K562 (cell line): ENCODE measurements around the gene CAPN5. TPM values are rescaled to one million over a fixed set of nuclear protein-coding genes. Genes with fewer than 3 reads are reported as not detected.

Source experiments
- ATAC-seq: fragments of 200-7000 bp; cut with Tn5 transposase; 3 replicates; pipeline ENCODE4 v1.9.1; 2020; ENCODE audit warnings: moderate library complexity
- BruUV-seq: library from RNA; stranded (reverse); fragments of 400-500 nt; replicated peaks from 2 replicates; lab custom pipeline; 2021; lab: Mats Ljungman, UMichigan
- CTCF ChIA-PET: fragments of 300-600 bp; formaldehyde crosslinking; extraction: SDS; loops from one replicate; lab custom pipeline; 2021; ENCODE audit warnings: low intra/inter-chr PET ratio; lab: Yijun Ruan, JAX
- POLR2A ChIA-PET: fragments of 300-600, 350-650 bp; sonication (Branson Sonifier 250); formaldehyde crosslinking; extraction: SDS; loops from one replicate; lab custom pipeline; 2021; ENCODE audit warnings: antibody characterized with exemption, inconsistent platforms; lab: Yijun Ruan, JAX
- DNase-seq, 4 experiments: peaks; one replicate each; pipeline versions ENCODE4 v3.0.0 to v3.0.0-alpha.2; 2011 to 2018; ENCODE audit warnings: low spot score in 3 of 4, mixed read lengths in 3 of 4; ENCODE audit errors: extremely low read depth in 1 of 4
- FAIRE-seq: peaks from 2 replicates; lab custom pipeline; 2011; peaks lifted over from hg19 to GRCh38; lab: Jason Lieb, UNC
- H2AFZ ChIP-seq: 2 replicates; pipeline ENCODE4 v1.6.0; 2011; ENCODE audit warnings: low read depth, low read length, control low read depth, inconsistent platforms
- H3K27ac ChIP-seq: fragments of 200-600 bp; 3 replicates; pipeline ENCODE4 v1.8.0; 2011; ENCODE audit warnings: low read depth, mild to moderate bottlenecking, control low read depth, inconsistent platforms, low read length, moderate library complexity, mixed read lengths; ENCODE audit errors: extremely low read depth
- H3K27me3 ChIP-seq, 2 experiments: fragments of 300-600 bp in 1 of 2; 2 replicates in 1 of 2; 3 replicates in 1 of 2; pipeline versions ENCODE4 v1.6.0 to v1.8.0; 2011; ENCODE audit warnings: inconsistent platforms in 2 of 2, low read length in 2 of 2, mild to moderate bottlenecking in 1 of 2, mixed read lengths in 1 of 2, moderate library complexity in 1 of 2; ENCODE audit not compliant: control insufficient read depth in 2 of 2, insufficient read depth in 2 of 2
- H3K36me3 ChIP-seq: fragments of 300-600 bp; 3 replicates; pipeline ENCODE4 v1.8.0; 2011; ENCODE audit warnings: mild to moderate bottlenecking, low read length, inconsistent platforms; ENCODE audit not compliant: control insufficient read depth, insufficient read depth
- H3K4me1 ChIP-seq, 2 experiments: fragments of 200-600 bp in 1 of 2; replicated peaks in 1 of 2; 2 replicates in 1 of 2; 3 replicates in 1 of 2; pipeline versions ENCODE4 v1.5.1 to v1.8.0; 2011; ENCODE audit warnings: inconsistent platforms in 2 of 2, low read length in 2 of 2, mild to moderate bottlenecking in 1 of 2, mixed read lengths in 1 of 2, moderate library complexity in 1 of 2; ENCODE audit not compliant: control insufficient read depth in 2 of 2, insufficient read depth in 2 of 2
- H3K4me2 ChIP-seq: 2 replicates; pipeline ENCODE4 v1.6.1; 2011; ENCODE audit warnings: low read length, control low read depth, inconsistent platforms, mixed read lengths; ENCODE audit not compliant: insufficient read depth
- H3K4me3 ChIP-seq: fragments of 200-600 bp; sonication (generic), shearing (Covaris generic); 2 replicates; pipeline ENCODE4 v1.5.1; 2016; ENCODE audit warnings: control low read depth, inconsistent platforms
- H3K79me2 ChIP-seq: fragments of 200-600 bp; 3 replicates; pipeline ENCODE4 v1.8.0; 2011; ENCODE audit warnings: low read length, inconsistent platforms; ENCODE audit not compliant: control insufficient read depth, insufficient read depth
- H3K9ac ChIP-seq, 2 experiments: 2 replicates each; pipeline versions ENCODE4 v1.6.0 to v1.6.1; 2011; ENCODE audit warnings: low read depth in 2 of 2, low read length in 2 of 2, control low read depth in 1 of 2, inconsistent platforms in 1 of 2, mild to moderate bottlenecking in 1 of 2, mixed read lengths in 1 of 2; ENCODE audit not compliant: insufficient read depth in 1 of 2
- H3K9me1 ChIP-seq: one replicate; pipeline ENCODE4 v1.6.0; 2011; ENCODE audit warnings: inconsistent platforms, mild to moderate bottlenecking, low read length, moderate library complexity; ENCODE audit not compliant: control insufficient read depth, insufficient read depth
- H3K9me3 ChIP-seq: replicated peaks from 2 replicates; pipeline ENCODE4 v1.5.1; 2011; ENCODE audit warnings: low read depth, low read length, inconsistent platforms; ENCODE audit not compliant: control insufficient read depth, insufficient read depth
- H4K20me1 ChIP-seq: replicated peaks from 2 replicates; pipeline ENCODE4 v1.6.1; 2011; ENCODE audit warnings: low read length, inconsistent platforms, mixed read lengths; ENCODE audit not compliant: control insufficient read depth, insufficient read depth
- ARHGAP35 ChIP-seq: fragments of 450-650 bp; IDR thresholded peaks from 2 replicates; pipeline ENCODE4 v1.6.1; 2018; ENCODE audit not compliant: partially characterized antibody
- ATF4 ChIP-seq: fragments of 450-650 bp; formaldehyde crosslinking; IDR thresholded peaks from 2 replicates; pipeline ENCODE4 v1.4.0; 2022; ENCODE audit warnings: mild to moderate bottlenecking, moderate library complexity
- FOXJ3 ChIP-seq: sonication (generic); formaldehyde crosslinking; IDR thresholded peaks from 2 replicates; pipeline ENCODE4 v1.4.0; 2020; ENCODE audit warnings: mild to moderate bottlenecking, missing genetic modification reagents
- HCFC1 ChIP-seq: IDR thresholded peaks from 2 replicates; pipeline ENCODE4 v1.6.1; 2012; ENCODE audit warnings: low read depth, low read length, improper control_type of control experiment
- KDM4B ChIP-seq, 2 experiments: fragments of 450-650 bp in 1 of 2; sonication (generic) in 1 of 2; IDR thresholded peaks; 2 replicates each; pipeline ENCODE4 v1.6.1; 2016 to 2017; ENCODE audit warnings: borderline replicate concordance in 2 of 2, antibody characterized with exemption in 1 of 2, low read depth in 1 of 2, mild to moderate bottlenecking in 1 of 2
- LARP7 ChIP-seq: fragments of 450-650 bp; IDR thresholded peaks from 2 replicates; pipeline ENCODE4 v1.6.1; 2016
- NFIX ChIP-seq: fragments of 250-450 bp; sonication (Bioruptor Pico); IDR thresholded peaks from 2 replicates; pipeline ENCODE4 v1.4.0; 2020; ENCODE audit warnings: low read depth, mild to moderate bottlenecking, moderate library complexity
- NR2F6 ChIP-seq: fragments of 450-650 bp; formaldehyde crosslinking; IDR thresholded peaks from 2 replicates; pipeline ENCODE4 v1.4.0; 2020; ENCODE audit warnings: mild to moderate bottlenecking
- PBX2 ChIP-seq, 2 experiments: IDR thresholded peaks in 1 of 2; conservative IDR thresholded peaks in 1 of 2; 2 replicates each; pipeline ENCODE4 v1.6.1; 2016; ENCODE audit warnings: low read depth in 2 of 2, mild to moderate bottlenecking in 1 of 2, missing compliant biosample characterization in 1 of 2, missing genetic modification characterization in 1 of 2, moderate library complexity in 1 of 2
- PYGO2 ChIP-seq: fragments of 450-650 bp; IDR thresholded peaks from 2 replicates; pipeline ENCODE4 v1.6.1; 2016; ENCODE audit warnings: mild to moderate bottlenecking, missing genetic modification characterization, moderate library complexity, missing compliant biosample characterization
- RAD21 ChIP-seq, 2 experiments: fragments of 250-450 bp in 1 of 2; fragments of 450-650 bp in 1 of 2; sonication (Bioruptor Pico) in 1 of 2; formaldehyde crosslinking in 1 of 2; IDR thresholded peaks in 1 of 2; conservative IDR thresholded peaks in 1 of 2; 2 replicates each; pipeline versions ENCODE4 v1.4.0 to v1.8.0; 2020 to 2022; ENCODE audit warnings: mild to moderate bottlenecking in 2 of 2, moderate library complexity in 1 of 2
- RFX5 ChIP-seq: IDR thresholded peaks from 2 replicates; pipeline ENCODE4 v1.6.1; 2011; ENCODE audit warnings: low read depth, mild to moderate bottlenecking, improper control_type of control experiment, low read length
- TAF7 ChIP-seq: fragments of 450-650 bp; IDR thresholded peaks from 2 replicates; pipeline ENCODE4 v1.6.1; 2016; ENCODE audit warnings: missing genetic modification characterization, missing compliant biosample characterization
- ZBTB1 ChIP-seq: sonication (generic); formaldehyde crosslinking; IDR thresholded peaks from 2 replicates; pipeline ENCODE4 v1.8.1; 2023; ENCODE audit warnings: missing genetic modification reagents, low read depth, mild to moderate bottlenecking, borderline replicate concordance
- ZFX ChIP-seq: sonication (generic); formaldehyde crosslinking; IDR thresholded peaks from 2 replicates; pipeline ENCODE4 v1.8.0; 2022; ENCODE audit warnings: mild to moderate bottlenecking, missing genetic modification reagents, moderate library complexity
- ZNF174 ChIP-seq: fragments of 250-450 bp; sonication (Bioruptor Pico); IDR thresholded peaks from 2 replicates; pipeline ENCODE4 v1.4.0; 2020; ENCODE audit warnings: mild to moderate bottlenecking
- ZNF232 ChIP-seq: sonication (generic); formaldehyde crosslinking; IDR thresholded peaks from 2 replicates; pipeline ENCODE4 v1.8.0; 2022; ENCODE audit warnings: mild to moderate bottlenecking, missing genetic modification reagents
- ZNF316 ChIP-seq: fragments of 450-650 bp; IDR thresholded peaks from 2 replicates; pipeline ENCODE4 v1.6.1; 2016
- ZNF764 ChIP-seq: fragments of 250-450 bp; sonication (Bioruptor Pico); IDR thresholded peaks from 2 replicates; pipeline ENCODE4 v1.4.0; 2020; ENCODE audit warnings: low read depth, mild to moderate bottlenecking, moderate library complexity
- WGBS: fragments of 100-300 bp; shearing (Covaris generic); methylation state at CpG from one replicate; pipeline ENCODE4 v1.1.6; 2016; ENCODE audit warnings: low coverage, mixed read lengths; ENCODE audit not compliant: insufficient coverage; ENCODE audit errors: missing lambda C conversion rate; 5-methylcytosine and 5-hydroxymethylcytosine counted together
- in situ Hi-C: fragments of 300-500 bp; cut with MboI; formaldehyde crosslinking; loops from 4 replicates; pipeline ENCODE4 v1.15.0; 2018; ENCODE audit warnings: inconsistent platforms, mixed read lengths
- intact Hi-C: fragments of 100-400 bp; cut with micrococcal nuclease; formaldehyde crosslinking; loops from 2 replicates; pipeline ENCODE4 v1.14.2; 2022
- polyA plus RNA-seq, 8 experiments: library from polyadenylated mRNA; depleted of rRNA in 4 of 8; stranded (reverse) in 5 of 8; unstranded in 3 of 8; fragments of >200 nt; fragmentation: Nextera tagmentation in 2 of 8; fragmentation: Illumina TruSeq in 1 of 8; extraction: Ambion mirVana in 2 of 8; extraction: Trizol in 1 of 8; gene quantifications; 2 replicates each; pipeline versions ENCODE4 v1.2.1 to v1.2.3, GENCODE V29; 2011 to 2014; ENCODE audit warnings: inconsistent platforms in 1 of 8, missing spikeins in 1 of 8
- total RNA-seq, 7 experiments: library from RNA; depleted of rRNA in 6 of 7; stranded (reverse); fragments of >200 nt in 6 of 7; fragmentation: Illumina TruSeq in 2 of 7; extraction: Trizol in 2 of 7; gene quantifications; 2 replicates each; pipeline versions ENCODE4 v1.2.1 to v1.2.3, GENCODE V29; 2011 to 2021; ENCODE audit warnings: low replicate concordance in 1 of 7

CAPN5 gene
- total and polyA plus RNA-seq, 9 of the 15 experiments (the other 6 are each of a cell fraction or from before 2014, with no cell fraction given): 0.04 to 0.44 (median 0.14) TPM; not detected in 2

GRCh38 chr11:77088236-77089003 lies 21.6 kb downstream of the CAPN5 start:
- Histone ChIP-seq H3K4me3 (no peak overlapping the region), H3K79me2 (no peaks in the 10 kb centered on the region), H3K9me3 (no peaks in the 10 kb centered on the region), H2AFZ (no peak overlapping the region), H3K9me1 (no peaks in the 10 kb centered on the region), H3K4me1 (peaks cover 0 to 17% of the 10 kb centered on the region in 2 experiments; a peak in 3 of 5 replicates), H4K20me1 (peaks cover 7% of the 10 kb centered on the region; the same call in 1 of the 2 replicates), H3K9ac (no peak overlapping the region), H3K27ac (no peak overlapping the region), H3K4me2 (no peak overlapping the region), H3K36me3 (no peaks in the 10 kb centered on the region), H3K27me3 (peaks cover 0 to 30% of the 10 kb centered on the region in 2 experiments; a peak in 2 of 5 replicates)
- ChIA-PET POLR2A (interaction anchor here (1.0 kb wide), 1 partner anchor 41 kb away, joined by 3 read pairs; no protein-coding TSS in a partner anchor), CTCF (no interaction called here)
- intact Hi-C loops: no loop called here
- TF ChIP-seq LARP7: no peak
- no peak for TF ChIP-seq RFX5
- no peak for TF ChIP-seq HCFC1
- TF ChIP-seq ZBTB1 (CRISPR knock-in tag): no peak
- TF ChIP-seq ARHGAP35: no peak
- TF ChIP-seq ZNF316: no peak
- no peak for TF ChIP-seq NR2F6
- TF ChIP-seq ZNF764: no peak
- no peak for TF ChIP-seq NFIX (CRISPR knock-in tag)
- no peak for TF ChIP-seq PBX2 (CRISPR knock-in tag; IDR thresholded peaks at IDR 0.05; ENCODE audit: low read depth)
- no peak for TF ChIP-seq PBX2 (tag; conservative IDR thresholded peaks at IDR 0.05; ENCODE audit: low read depth)
- no peak for TF ChIP-seq ATF4 (CRISPR knock-in tag)
- no peak for TF ChIP-seq FOXJ3
- no peak for TF ChIP-seq PYGO2
- TF ChIP-seq TAF7 (tag): no peak
- TF ChIP-seq ZNF232: no peak
- no peak for TF ChIP-seq ZNF174
- no peak for TF ChIP-seq KDM4B (IDR thresholded peaks at IDR 0.05; ENCODE audit: borderline replicate concordance in 2 of 2, low read depth in 1 of 2)
- TF ChIP-seq ZFX (CRISPR knock-in tag): no peak
- TF ChIP-seq RAD21 (CRISPR knock-in tag; conservative IDR thresholded peaks at IDR 0.05 in 1 of 2, IDR thresholded peaks at IDR 0.05 in 1 of 2): no peak
- no TSS peak for BruUV-seq
- FAIRE-seq (no peak), DNase-seq (no peak), ATAC-seq (no peak)
- 14% methylated on average over 10 of the region's 11 CpGs for whole genome bisulfite sequencing
- in situ Hi-C loops: no loop called here
